ENCODE data around the gene ESPNL.

The ESPNL gene

GRCh38 chr2:238135601-238136150 lies 35.5 kb downstream of the ESPNL start:
- intact Hi-C loops (cut with DNase I; ENCODE audit: low total_unique reads), result loop anchor here (5.0 kb wide), 1 partner anchor 278 kb away; the partner anchor contains the start of gene RAMP1
- Histone ChIP-seq H3K36me3 (peaks cover 0 to 1% (median under 1%) of the 10 kb centered on the region in 3 donors), H3K27me3 (no peaks in the 10 kb centered on the region), H3K4me1 (peaks cover 0 to 44% (median 35%) of the 10 kb centered on the region in 4 donors), H3K4me3 (no peak overlapping the region), H3K27ac (no peak overlapping the region), H3K9me3 (no peaks in the 10 kb centered on the region)
- no peak for DNase-seq
- TF ChIP-seq, protein P1, sequence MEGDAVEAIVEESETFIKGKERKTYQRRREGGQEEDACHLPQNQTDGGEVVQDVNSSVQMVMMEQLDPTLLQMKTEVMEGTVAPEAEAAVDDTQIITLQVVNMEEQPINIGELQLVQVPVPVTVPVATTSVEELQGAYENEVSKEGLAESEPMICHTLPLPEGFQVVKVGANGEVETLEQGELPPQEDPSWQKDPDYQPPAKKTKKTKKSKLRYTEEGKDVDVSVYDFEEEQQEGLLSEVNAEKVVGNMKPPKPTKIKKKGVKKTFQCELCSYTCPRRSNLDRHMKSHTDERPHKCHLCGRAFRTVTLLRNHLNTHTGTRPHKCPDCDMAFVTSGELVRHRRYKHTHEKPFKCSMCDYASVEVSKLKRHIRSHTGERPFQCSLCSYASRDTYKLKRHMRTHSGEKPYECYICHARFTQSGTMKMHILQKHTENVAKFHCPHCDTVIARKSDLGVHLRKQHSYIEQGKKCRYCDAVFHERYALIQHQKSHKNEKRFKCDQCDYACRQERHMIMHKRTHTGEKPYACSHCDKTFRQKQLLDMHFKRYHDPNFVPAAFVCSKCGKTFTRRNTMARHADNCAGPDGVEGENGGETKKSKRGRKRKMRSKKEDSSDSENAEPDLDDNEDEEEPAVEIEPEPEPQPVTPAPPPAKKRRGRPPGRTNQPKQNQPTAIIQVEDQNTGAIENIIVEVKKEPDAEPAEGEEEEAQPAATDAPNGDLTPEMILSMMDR (IDR thresholded peaks at IDR 0.05), result no peak

DNA sequence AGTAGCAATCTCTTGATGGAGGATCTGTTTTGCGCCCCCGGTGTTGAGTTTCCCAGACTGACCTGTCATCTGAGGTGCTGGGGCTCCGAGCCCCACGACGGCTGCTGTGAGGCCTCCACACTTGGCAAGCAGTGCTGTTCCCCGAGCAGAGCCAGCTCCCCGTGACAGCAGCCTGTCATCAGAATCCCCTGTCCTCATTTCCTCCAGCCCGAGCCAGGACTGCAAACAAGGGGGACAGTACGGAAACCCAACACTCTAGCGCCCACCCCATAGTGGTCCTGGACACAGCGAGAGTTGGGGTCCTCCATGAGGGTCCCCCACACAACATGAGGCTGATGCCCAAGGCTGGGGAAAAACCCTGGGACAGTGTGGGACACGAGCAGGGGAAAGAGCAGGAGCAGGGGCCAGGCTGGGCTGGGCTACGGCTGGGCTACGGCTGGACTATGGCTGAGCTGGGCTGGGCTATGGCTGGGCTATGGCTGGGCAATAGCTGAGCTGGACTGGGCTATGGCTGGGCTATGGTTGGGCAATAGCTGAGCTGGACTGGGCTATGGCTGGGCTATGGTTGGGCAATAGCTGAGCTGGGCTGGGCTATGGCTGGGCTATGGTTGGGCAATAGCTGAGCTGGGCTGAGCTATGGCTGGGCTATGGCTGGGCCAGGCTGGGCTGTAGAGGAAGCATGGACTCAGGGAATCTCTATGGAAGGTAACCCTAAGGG lies 36.8 kb downstream of the ESPNL start:
- Histone ChIP-seq H3K9me3 (no peaks in the 10 kb centered on the region), H3K27ac (peak overlapping the region; percentile 71 to 91), H3K4me3 (no peak overlapping the region), H3K36me3 (peaks cover 8 to 9% (median 8%) of the 10 kb centered on the region in 3 donors), H3K27me3 (no peaks in the 10 kb centered on the region), H3K4me1 (peaks cover 0 to 57% (median 46%) of the 10 kb centered on the region in 4 donors)
- peak; percentile 45 to 89 for DNase-seq
- intact Hi-C loops (cut with DNase I; ENCODE audit: low total_unique reads), result loop anchor here (5.0 kb wide), 1 partner anchor 280 kb away; the partner anchor contains the start of gene RAMP1
- TF ChIP-seq, protein P1 (IDR thresholded peaks at IDR 0.05), result no peak

DNA sequence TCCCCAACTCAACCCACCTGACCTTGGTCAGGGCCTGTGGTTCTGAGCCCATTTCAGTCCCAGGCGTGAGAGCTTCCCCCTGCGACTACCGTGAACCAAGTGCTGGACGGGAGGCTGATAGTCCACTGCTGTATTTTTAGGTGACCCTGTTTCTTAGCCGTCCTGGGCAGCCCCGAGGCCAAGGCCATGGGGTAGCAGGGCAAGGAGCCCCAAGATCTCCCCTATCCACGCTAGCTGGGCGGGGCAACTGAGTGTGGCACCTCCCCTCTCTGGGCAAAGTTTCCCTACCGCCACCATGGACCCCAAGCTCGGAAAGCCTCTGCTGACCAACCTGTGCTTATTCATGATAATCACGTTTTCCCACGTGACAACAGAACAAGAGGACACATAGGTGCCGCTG lies 37.7 kb downstream of the ESPNL start:
- no peaks in the 10 kb centered on the region for H3K9me3 ChIP-seq
- H3K4me3 ChIP-seq, result peak overlapping the region in 1 of 2 donors; percentile 64
- H3K27ac ChIP-seq, result peak overlapping the region; percentile 71 to 91
- peaks cover 8 to 9% (median 8%) of the 10 kb centered on the region in 3 donors for H3K36me3 ChIP-seq
- intact Hi-C loops (cut with DNase I; ENCODE audit: low total_unique reads), result loop anchor here (5.0 kb wide), 1 partner anchor 281 kb away; the partner anchor contains the start of gene RAMP1
- H3K27me3 ChIP-seq, result no peaks in the 10 kb centered on the region
- H3K4me1 ChIP-seq, result peaks cover 0 to 67% (median 55%) of the 10 kb centered on the region in 4 donors
- DNase-seq, result no peak
- TF ChIP-seq, protein P1 (IDR thresholded peaks at IDR 0.05), result no peak

GRCh38 chr2:238138331-238139195 lies 38.4 kb downstream of the ESPNL start, which contains the start of gene KLHL30:
TSS of gene KLHL30 (plus strand) at chr2:238138668. CDS start at chr2:238140755, 2,087 bp downstream.
- intact Hi-C loops (cut with DNase I; ENCODE audit: low total_unique reads), result loop anchor here (5.0 kb wide), 1 partner anchor 281 kb away; the partner anchor contains the start of gene RAMP1
- H3K36me3 ChIP-seq, result peaks cover 8 to 9% (median 8%) of the 10 kb centered on the region in 3 donors
- DNase-seq, result peak; percentile 57 to 92
- H3K4me3 ChIP-seq, result peak within 1 kb of the TSS; percentile 58 to 64
- H3K4me1 ChIP-seq, result peaks cover 0 to 73% (median 62%) of the 10 kb centered on the region in 4 donors
- H3K27me3 ChIP-seq, result no peaks in the 10 kb centered on the region
- TF ChIP-seq, protein P1 (IDR thresholded peaks at IDR 0.05), result no peak
- H3K27ac ChIP-seq, result peak within 1 kb of the TSS; percentile 71 to 91
- H3K9me3 ChIP-seq, result no peaks in the 10 kb centered on the region
